AG04450 (cell line): ENCODE measurements around the gene EID2. TPM values are rescaled to one million over a fixed set of nuclear protein-coding genes. Genes with fewer than 3 reads are reported as not detected.

Experiments
- CTCF ChIA-PET: fragments of 300-600, 350-600 bp; formaldehyde crosslinking; extraction: SDS; loops from one replicate; lab custom pipeline; 2022; ENCODE audit warnings: antibody characterized with exemption, inconsistent platforms; lab: Charles Lee
- POLR2A ChIA-PET: fragments of 350-600 bp; formaldehyde crosslinking; extraction: SDS; loops from one replicate; lab custom pipeline; 2021; ENCODE audit warnings: antibody characterized with exemption, inconsistent platforms; lab: Yijun Ruan, JAX
- DNase-seq: peaks from one replicate; pipeline ENCODE4 v3.0.0-alpha.2; 2011; ENCODE audit warnings: low read depth, low spot score
- H3K27ac ChIP-seq: one replicate; pipeline ENCODE4 v1.5.1; 2012; ENCODE audit warnings: low read depth, low read length, control low read depth
- H3K27me3 ChIP-seq: one replicate; pipeline ENCODE4 v1.6.0; 2012; ENCODE audit warnings: low read length; ENCODE audit not compliant: control insufficient read depth, insufficient read depth
- H3K4me3 ChIP-seq: 2 replicates; pipeline ENCODE4 v1.5.1; 2011; ENCODE audit warnings: mild to moderate bottlenecking, low read depth, low read length, control low read depth
- H3K9me3 ChIP-seq: 2 replicates; pipeline ENCODE4 v1.5.1; 2012; ENCODE audit warnings: low read length; ENCODE audit not compliant: control insufficient read depth, insufficient read depth
- polyA plus RNA-seq: library from polyadenylated mRNA; depleted of rRNA; stranded (reverse); fragments of >200 nt; gene quantifications from 2 replicates; pipeline ENCODE4 v1.2.3, GENCODE V29; 2011
- TF ChIP-seq, protein P1 (sequence below): IDR thresholded peaks from 2 replicates; pipeline ENCODE4 v1.5.1; 2011; ENCODE audit warnings: low read depth, low read length, control low read depth, inconsistent platforms

EID2 gene
- polyA plus RNA-seq, 1 experiment = 11.5 TPM

DNA sequence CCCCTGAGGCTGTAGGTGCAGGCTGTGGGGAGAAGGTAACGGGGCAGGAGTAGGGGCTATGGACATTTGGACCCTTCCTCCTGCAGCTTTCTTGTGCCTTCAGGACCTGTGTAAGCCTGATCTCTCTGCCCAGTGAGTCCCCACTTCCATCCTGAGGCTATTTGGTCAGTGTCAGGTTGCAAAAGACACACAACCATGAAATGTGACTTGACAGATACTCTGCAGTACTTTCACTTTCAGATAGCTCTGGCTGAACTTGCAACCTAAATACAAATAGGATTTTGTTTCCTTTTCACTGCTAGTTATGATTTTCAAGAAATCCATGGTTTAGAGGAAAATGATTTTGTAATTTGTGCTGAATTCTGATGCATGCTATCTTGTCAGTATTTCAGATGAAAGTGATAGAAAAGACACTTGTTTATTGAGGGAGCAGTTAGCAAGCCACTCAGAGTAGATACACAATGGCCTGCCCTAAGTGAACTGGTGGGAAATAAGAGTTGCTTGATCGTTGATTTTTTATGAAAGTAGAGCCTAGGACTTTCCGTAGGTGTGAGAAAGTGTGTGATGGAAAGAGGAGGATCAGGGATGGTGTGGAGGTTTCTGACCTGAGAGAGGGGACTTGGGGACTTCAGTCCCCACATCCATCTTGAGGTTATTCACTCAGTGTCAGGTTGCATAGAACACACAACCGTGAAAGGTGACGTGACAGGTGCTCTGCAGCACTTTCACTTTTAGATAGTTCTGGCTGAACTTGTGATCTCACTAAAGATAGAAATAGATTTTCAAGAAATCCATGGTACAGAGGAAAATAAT lies 18.1 kb upstream of the EID2 start:
- no peaks in the 10 kb centered on the region for H3K9me3 ChIP-seq
- no peak for DNase-seq
- ChIA-PET POLR2A (no interaction called here), CTCF (no interaction called here)
- TF ChIP-seq, protein P1, sequence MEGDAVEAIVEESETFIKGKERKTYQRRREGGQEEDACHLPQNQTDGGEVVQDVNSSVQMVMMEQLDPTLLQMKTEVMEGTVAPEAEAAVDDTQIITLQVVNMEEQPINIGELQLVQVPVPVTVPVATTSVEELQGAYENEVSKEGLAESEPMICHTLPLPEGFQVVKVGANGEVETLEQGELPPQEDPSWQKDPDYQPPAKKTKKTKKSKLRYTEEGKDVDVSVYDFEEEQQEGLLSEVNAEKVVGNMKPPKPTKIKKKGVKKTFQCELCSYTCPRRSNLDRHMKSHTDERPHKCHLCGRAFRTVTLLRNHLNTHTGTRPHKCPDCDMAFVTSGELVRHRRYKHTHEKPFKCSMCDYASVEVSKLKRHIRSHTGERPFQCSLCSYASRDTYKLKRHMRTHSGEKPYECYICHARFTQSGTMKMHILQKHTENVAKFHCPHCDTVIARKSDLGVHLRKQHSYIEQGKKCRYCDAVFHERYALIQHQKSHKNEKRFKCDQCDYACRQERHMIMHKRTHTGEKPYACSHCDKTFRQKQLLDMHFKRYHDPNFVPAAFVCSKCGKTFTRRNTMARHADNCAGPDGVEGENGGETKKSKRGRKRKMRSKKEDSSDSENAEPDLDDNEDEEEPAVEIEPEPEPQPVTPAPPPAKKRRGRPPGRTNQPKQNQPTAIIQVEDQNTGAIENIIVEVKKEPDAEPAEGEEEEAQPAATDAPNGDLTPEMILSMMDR = no peak
- 0 out of 2 replicates have a peak overlapping the region, but pooled peaks have one; percentile 12 for H3K4me3 ChIP-seq
- peaks cover 3% of the 10 kb centered on the region for H3K27me3 ChIP-seq
- no peak overlapping the region for H3K27ac ChIP-seq

DNA sequence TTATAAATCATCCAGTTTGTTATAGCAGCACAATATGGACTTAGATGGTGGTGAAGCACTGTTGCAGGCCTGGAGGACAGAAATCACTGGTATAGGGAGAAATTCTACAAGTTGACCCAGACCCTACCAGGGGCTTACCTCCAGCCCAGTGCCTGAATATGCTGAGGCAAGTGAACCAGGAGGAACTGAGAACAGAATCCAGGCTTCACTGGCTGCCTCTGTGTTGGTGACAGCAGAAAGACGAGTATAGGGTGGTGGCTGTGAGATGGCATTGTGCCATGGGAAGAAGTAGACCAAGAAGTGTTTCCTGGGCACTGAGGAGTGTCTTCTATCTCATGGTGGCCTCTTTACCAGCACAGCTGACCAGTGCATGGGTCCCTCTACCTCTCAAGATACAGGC lies 15.9 kb upstream of the EID2 start:
- no peak overlapping the region for H3K4me3 ChIP-seq
- ChIA-PET CTCF (no interaction called here), POLR2A (no interaction called here)
- H3K9me3 ChIP-seq = no peaks in the 10 kb centered on the region
- TF ChIP-seq, protein P1 = no peak
- H3K27me3 ChIP-seq = peaks cover 5% of the 10 kb centered on the region
- no peak for DNase-seq
- no peak overlapping the region for H3K27ac ChIP-seq

DNA sequence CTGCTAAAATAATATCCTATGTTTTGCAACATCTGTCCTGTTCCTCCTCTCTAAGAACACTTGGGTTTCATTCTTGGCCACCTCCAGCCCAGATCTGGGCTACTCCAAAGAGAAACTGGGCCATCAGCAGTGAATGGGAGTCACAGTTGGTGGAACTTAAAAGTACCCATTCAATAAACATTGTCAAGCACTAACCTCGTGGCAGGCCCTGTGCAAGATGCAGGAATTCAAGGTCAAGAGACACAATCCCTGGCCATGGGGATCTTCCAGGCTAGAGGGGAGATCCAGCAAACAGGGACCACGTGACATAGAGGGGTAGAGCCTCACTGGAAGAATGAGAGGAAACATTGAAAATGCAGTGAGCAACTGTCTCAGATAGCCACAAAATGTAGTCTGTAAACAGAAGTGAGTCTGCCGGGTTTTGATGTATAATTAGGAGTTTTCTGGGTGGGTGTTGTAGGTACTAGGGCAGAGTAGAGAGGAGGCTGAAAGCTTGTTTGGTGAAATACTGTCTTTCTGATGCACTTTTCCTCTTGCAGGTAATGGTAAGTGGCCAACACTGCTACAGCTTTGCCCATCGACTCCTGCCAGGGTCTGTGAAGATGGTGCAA lies 14.8 kb upstream of the EID2 start:
- Histone ChIP-seq H3K4me3 (no peak overlapping the region), H3K9me3 (no peaks in the 10 kb centered on the region), H3K27ac (no peak overlapping the region), H3K27me3 (peaks cover 8% of the 10 kb centered on the region)
- DNase-seq = no peak
- ChIA-PET POLR2A (no interaction called here), CTCF (interaction anchor here (1.3 kb wide), 1 partner anchor 114 kb away, joined by 3 read pairs; no protein-coding TSS in a partner anchor)
- TF ChIP-seq, protein P1 = no peak

DNA sequence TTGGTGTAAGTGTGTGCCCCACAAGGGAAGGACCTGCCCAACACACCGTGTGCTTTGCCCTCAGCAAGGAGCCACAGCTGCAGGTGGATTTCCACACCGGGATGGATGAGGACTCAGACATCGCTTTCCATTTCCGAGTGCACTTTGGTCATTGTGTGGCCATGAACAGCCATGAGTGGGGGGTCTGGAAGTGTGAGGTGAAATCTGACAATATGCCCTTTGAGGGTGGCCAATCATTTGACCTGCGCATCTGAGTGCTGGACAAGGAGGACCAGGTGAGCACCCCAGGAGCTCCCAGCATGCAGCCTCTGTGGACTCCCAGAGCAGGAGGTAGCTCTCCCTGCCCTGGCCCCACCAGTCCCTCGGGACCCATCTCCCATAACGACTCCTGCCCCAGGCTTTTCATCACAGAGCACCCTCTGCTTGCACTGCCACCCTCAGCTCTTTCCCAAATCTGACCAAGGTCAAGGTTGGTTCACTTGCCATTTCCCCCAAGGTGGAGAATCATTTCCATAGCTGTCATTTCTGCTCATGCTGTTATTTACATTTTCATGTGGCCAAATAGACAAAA lies 13.2 kb upstream of the EID2 start:
- Histone ChIP-seq H3K4me3 (no peak overlapping the region), H3K9me3 (no peaks in the 10 kb centered on the region), H3K27ac (no peak overlapping the region), H3K27me3 (peaks cover 8% of the 10 kb centered on the region)
- POLR2A ChIA-PET = no interaction called here
- no peak for DNase-seq
- TF ChIP-seq, protein P1 = no peak
- CTCF ChIA-PET = interaction anchor here (2.5 kb wide), 1 partner anchor 417 kb away, joined by 9 read pairs; the partner anchor contains the start of gene PSMC4
